Aorta (tissue), 5 donors: Measurements from ENCODE around the gene NR2F2. TPM values are rescaled to one million over a fixed set of nuclear protein-coding genes. Genes with fewer than 3 reads are reported as not detected.
A peak's percentile ranks its signal among the peaks of the same experiment; 100 is the strongest.

ENCODE experiments used
- ATAC-seq: fragments of 200-7000 bp; cut with Tn5 transposase; one replicate; pipeline ENCODE4 v1.9.1; 2022; ENCODE audit warnings: moderate library complexity; ENCODE audit not compliant: low FRiP score
- DNase-seq, 2 donors: peaks; one replicate each; pipeline ENCODE4 v3.0.0-alpha.2; 2020
- H3K27ac ChIP-seq, 2 donors: one replicate each; pipeline ENCODE4 v1.5.1; 2013; ENCODE audit warnings: low read length in 2 of 2, mild to moderate bottlenecking in 2 of 2, moderate library complexity in 2 of 2, control low read depth in 1 of 2, inconsistent platforms in 1 of 2, low read depth in 1 of 2
- H3K27me3 ChIP-seq, 2 donors: one replicate each; pipeline ENCODE4 v1.6.1; 2013; ENCODE audit warnings: control low read depth in 1 of 2, low read length in 1 of 2, mild to moderate bottlenecking in 1 of 2, moderate library complexity in 1 of 2; ENCODE audit not compliant: insufficient read depth in 2 of 2, control insufficient read depth in 1 of 2
- H3K36me3 ChIP-seq, 2 donors: one replicate each; pipeline ENCODE4 v1.6.1; 2013; ENCODE audit warnings: control low read depth in 1 of 2, low read length in 1 of 2, mild to moderate bottlenecking in 1 of 2; ENCODE audit not compliant: insufficient read depth in 2 of 2, control insufficient read depth in 1 of 2
- H3K4me1 ChIP-seq, 2 donors: one replicate each; pipeline ENCODE4 v1.6.1; 2013; ENCODE audit warnings: low read length in 2 of 2, control low read depth in 1 of 2, mild to moderate bottlenecking in 1 of 2, moderate library complexity in 1 of 2; ENCODE audit not compliant: insufficient read depth in 2 of 2, control insufficient read depth in 1 of 2
- H3K4me3 ChIP-seq, 2 donors: one replicate each; pipeline ENCODE4 v1.5.1; 2013; ENCODE audit warnings: low read length in 2 of 2, control low read depth in 1 of 2, mild to moderate bottlenecking in 1 of 2
- H3K9me3 ChIP-seq: one replicate; pipeline ENCODE4 v1.6.1; 2013; ENCODE audit warnings: mild to moderate bottlenecking, low read length; ENCODE audit not compliant: control insufficient read depth
- WGBS, 2 donors: extraction: QIAGEN DNeasy Blood & Tissue Kit; methylation state at CpG; one replicate each; pipeline ENCODE4 v1.1.7; 2013; 5-methylcytosine and 5-hydroxymethylcytosine counted together
- intact Hi-C, 2 donors: fragments of 100-400 bp; cut with DNase I; formaldehyde crosslinking; loops; one replicate each; pipeline versions ENCODE4 v1.14.2 to v1.15.0; 2022
- polyA plus RNA-seq, 2 donors: library from polyadenylated mRNA; stranded (reverse); fragments of 200-250 nt; gene quantifications; one replicate each; pipeline ENCODE4 v1.2.3, GENCODE V29; 2013
- total RNA-seq, 2 donors: library from RNA; stranded (reverse); fragmentation: NEBNext Ultra II Directional; extraction: Animal tissue kit (Norgen Biotek cat#: 25700); gene quantifications; one replicate each; pipeline ENCODE4 v1.2.1, GENCODE V29; 2021
- donor health status: healthy with polysubstance abuse.
- donor health status: Bipolar disorder and iron deficiency.
- donor health status: DM: no; HTN: no; CAD: no.
- donor health status: DM: no; HTN: no; CAD: no.
- donor health status: DM: yes; HTN: yes; CAD: no.

NR2F2 gene
- total and polyA plus RNA-seq, 4 donors, result 26.0 to 132 (median 108) TPM

GRCh38 chr15:96343113-96344059 lies 12.9 kb downstream of the NR2F2 start:
- H3K4me3 ChIP-seq, result no peak overlapping the region
- no peak overlapping the region for H3K27ac ChIP-seq
- 85 to 87% methylated on average over 47 of the region's 47 CpGs for WGBS, 2 donors
- DNase-seq (peak in 1 of 2 donors; percentile 75), ATAC-seq (no peak)
- H3K27me3 ChIP-seq, result no peaks in the 10 kb centered on the region
- intact Hi-C loops, result loop anchor here (5.0 to 10.0 kb wide), 7 partner anchors 891 to 1669 kb away; no protein-coding TSS in a partner anchor
- H3K36me3 ChIP-seq, result peaks cover 0 to 2% of the 10 kb centered on the region in 2 donors
- no peaks in the 10 kb centered on the region for H3K4me1 ChIP-seq
- H3K9me3 ChIP-seq, result no peaks in the 10 kb centered on the region

- 86 to 90% methylated on average over 28 to 31 of the region's 31 CpGs for WGBS, 2 donors
- H3K9me3 ChIP-seq, result no peaks in the 10 kb centered on the region
- no peaks in the 10 kb centered on the region for H3K4me1 ChIP-seq
- H3K27ac ChIP-seq, result no peak overlapping the region
- ATAC-seq (no peak), DNase-seq (no peak)
- H3K27me3 ChIP-seq, result no peaks in the 10 kb centered on the region
- intact Hi-C loops, result loop anchor here (5.0 to 10.0 kb wide), 7 partner anchors 891 to 1669 kb away; no protein-coding TSS in a partner anchor
- H3K36me3 ChIP-seq, result peaks cover 0 to 2% of the 10 kb centered on the region in 2 donors
- no peak overlapping the region for H3K4me3 ChIP-seq
Observed at GRCh38 chr15:96344060-96344705, 13.7 kb downstream of the NR2F2 start.

- ATAC-seq (no peak), DNase-seq (peak; percentile 46 to 77)
- Histone ChIP-seq H3K36me3 (peaks cover 0 to 2% of the 10 kb centered on the region in 2 donors), H3K4me1 (no peaks in the 10 kb centered on the region), H3K27ac (peak overlapping the region in 1 of 2 donors; percentile 16), H3K27me3 (no peaks in the 10 kb centered on the region), H3K4me3 (no peak overlapping the region), H3K9me3 (no peaks in the 10 kb centered on the region)
- 67 to 74% methylated on average over 22 of the region's 22 CpGs for WGBS, 2 donors
- intact Hi-C loops, result loop anchor here (5.0 to 10.0 kb wide), 7 partner anchors 890 to 1670 kb away; no protein-coding TSS in a partner anchor
Observed at GRCh38 chr15:96344706-96345559, 14.4 kb downstream of the NR2F2 start.

- DNase-seq (peak; percentile 80 to 89), ATAC-seq (peak; percentile 83)
- Histone ChIP-seq H3K27me3 (no peaks in the 10 kb centered on the region), H3K4me3 (peak overlapping the region; percentile 42 to 51), H3K36me3 (peaks cover 0 to 2% of the 10 kb centered on the region in 2 donors), H3K27ac (peak overlapping the region in 1 of 2 donors; percentile 70), H3K4me1 (no peaks in the 10 kb centered on the region), H3K9me3 (no peaks in the 10 kb centered on the region)
- intact Hi-C loops, result loop anchor here (10.0 kb wide), 5 partner anchors 889 to 1671 kb away; no protein-coding TSS in a partner anchor
- 3 to 4% methylated on average over 47 of the region's 47 CpGs for WGBS, 2 donors
Observed at GRCh38 chr15:96345560-96346399, 15.3 kb downstream of the NR2F2 start.

GRCh38 chr15:96346409-96346970 lies 16.0 kb downstream of the NR2F2 start:
- Histone ChIP-seq H3K9me3 (no peaks in the 10 kb centered on the region), H3K27ac (no peak overlapping the region), H3K27me3 (no peaks in the 10 kb centered on the region), H3K36me3 (peaks cover 0 to 2% of the 10 kb centered on the region in 2 donors), H3K4me1 (no peaks in the 10 kb centered on the region), H3K4me3 (peak overlapping the region in 1 of 2 donors; percentile 42)
- intact Hi-C loops, result loop anchor here (10.0 kb wide), 5 partner anchors 888 to 1672 kb away; no protein-coding TSS in a partner anchor
- no peak for DNase-seq
- ATAC-seq, result no peak
- WGBS, 2 donors, result 66 to 74% methylated on average over 6 of the region's 6 CpGs

GRCh38 chr15:96347181-96348111 lies 16.9 kb downstream of the NR2F2 start:
- Histone ChIP-seq H3K27ac (no peak overlapping the region), H3K27me3 (no peaks in the 10 kb centered on the region), H3K4me1 (no peaks in the 10 kb centered on the region), H3K9me3 (no peaks in the 10 kb centered on the region), H3K36me3 (peaks cover 0 to 2% of the 10 kb centered on the region in 2 donors), H3K4me3 (no peak overlapping the region)
- 89 to 91% methylated on average over 34 to 39 of the region's 39 CpGs for WGBS, 2 donors
- intact Hi-C loops, result loop anchor here (10.0 kb wide), 5 partner anchors 887 to 1673 kb away; no protein-coding TSS in a partner anchor
- no peak for ATAC-seq
- DNase-seq, result peak; percentile 45 to 72
